Gastrocnemius medialis (tissue), 4 donors: ENCODE results near the gene FOXP4.

ENCODE experiments used
- POLR2A ChIP-seq, 2 donors: fragments of 450-650 bp; IDR thresholded peaks; one replicate each; pipeline ENCODE4 v1.6.1; 2017; ENCODE audit warnings: antibody characterized with exemption in 2 of 2, mild to moderate bottlenecking in 2 of 2, moderate library complexity in 2 of 2
- TF ChIP-seq, protein P1 (sequence below), 5 experiments: fragments of 450-650 bp in 3 of 5; fragments of 200-600 bp in 2 of 5; sonication (generic) in 2 of 5; IDR thresholded peaks in 4 of 5; conservative IDR thresholded peaks in 1 of 5; 1 replicate in 4 of 5; 2 replicates in 1 of 5; pipeline ENCODE4 v1.5.1; 2016 to 2019; ENCODE audit warnings: antibody characterized with exemption in 5 of 5, mild to moderate bottlenecking in 3 of 5, moderate library complexity in 3 of 5

DNA sequence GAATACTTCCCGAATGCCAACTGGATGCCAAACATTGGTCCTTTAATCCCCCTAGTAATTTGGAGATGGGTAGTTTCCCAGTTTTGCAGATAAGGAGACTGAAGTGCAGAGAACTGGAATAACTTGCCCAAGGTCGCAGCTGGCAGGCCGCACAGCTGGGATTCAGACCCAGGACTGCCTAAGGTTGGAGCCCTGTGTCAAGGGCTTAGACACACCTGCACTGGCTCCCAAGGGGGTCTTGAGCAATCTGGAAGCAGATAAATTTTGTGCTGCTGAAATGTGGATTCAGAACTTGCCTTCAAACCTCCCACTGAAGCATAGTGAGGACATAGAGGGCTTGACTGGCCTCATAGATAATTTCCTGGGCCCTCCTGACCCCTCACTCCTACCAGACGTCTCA is 30.5 kb downstream of the FOXP4 start:
- TF ChIP-seq, protein P1, sequence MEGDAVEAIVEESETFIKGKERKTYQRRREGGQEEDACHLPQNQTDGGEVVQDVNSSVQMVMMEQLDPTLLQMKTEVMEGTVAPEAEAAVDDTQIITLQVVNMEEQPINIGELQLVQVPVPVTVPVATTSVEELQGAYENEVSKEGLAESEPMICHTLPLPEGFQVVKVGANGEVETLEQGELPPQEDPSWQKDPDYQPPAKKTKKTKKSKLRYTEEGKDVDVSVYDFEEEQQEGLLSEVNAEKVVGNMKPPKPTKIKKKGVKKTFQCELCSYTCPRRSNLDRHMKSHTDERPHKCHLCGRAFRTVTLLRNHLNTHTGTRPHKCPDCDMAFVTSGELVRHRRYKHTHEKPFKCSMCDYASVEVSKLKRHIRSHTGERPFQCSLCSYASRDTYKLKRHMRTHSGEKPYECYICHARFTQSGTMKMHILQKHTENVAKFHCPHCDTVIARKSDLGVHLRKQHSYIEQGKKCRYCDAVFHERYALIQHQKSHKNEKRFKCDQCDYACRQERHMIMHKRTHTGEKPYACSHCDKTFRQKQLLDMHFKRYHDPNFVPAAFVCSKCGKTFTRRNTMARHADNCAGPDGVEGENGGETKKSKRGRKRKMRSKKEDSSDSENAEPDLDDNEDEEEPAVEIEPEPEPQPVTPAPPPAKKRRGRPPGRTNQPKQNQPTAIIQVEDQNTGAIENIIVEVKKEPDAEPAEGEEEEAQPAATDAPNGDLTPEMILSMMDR (IDR thresholded peaks at IDR 0.05 in 4 of 5, conservative IDR thresholded peaks at IDR 0.05 in 1 of 5) = no peak
- TF ChIP-seq POLR2A (IDR thresholded peaks at IDR 0.05) = no peak
